ENCODE data around the gene SLC66A2.

SLC66A2 gene

DNA sequence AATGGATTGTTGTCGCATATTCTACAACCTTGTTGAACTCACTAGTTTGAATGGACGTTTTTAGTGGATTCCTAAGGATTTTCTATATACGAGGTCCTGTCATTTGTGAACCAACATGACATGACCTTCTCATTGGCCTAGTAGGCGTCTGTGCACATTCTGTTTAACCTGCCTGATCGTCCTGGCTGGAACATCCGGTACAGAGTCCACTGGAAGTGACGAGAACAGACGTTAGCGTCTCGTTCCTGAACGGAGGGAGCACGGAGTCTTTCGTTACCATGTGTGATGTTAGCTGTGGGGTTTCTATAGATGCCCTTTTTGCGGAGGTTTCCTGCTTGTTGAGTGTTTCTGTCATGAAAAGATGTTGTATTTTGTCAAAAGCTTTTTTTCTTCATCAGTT is 61.9 kb downstream of the SLC66A2 start:
- TF ChIP-seq, protein P1, sequence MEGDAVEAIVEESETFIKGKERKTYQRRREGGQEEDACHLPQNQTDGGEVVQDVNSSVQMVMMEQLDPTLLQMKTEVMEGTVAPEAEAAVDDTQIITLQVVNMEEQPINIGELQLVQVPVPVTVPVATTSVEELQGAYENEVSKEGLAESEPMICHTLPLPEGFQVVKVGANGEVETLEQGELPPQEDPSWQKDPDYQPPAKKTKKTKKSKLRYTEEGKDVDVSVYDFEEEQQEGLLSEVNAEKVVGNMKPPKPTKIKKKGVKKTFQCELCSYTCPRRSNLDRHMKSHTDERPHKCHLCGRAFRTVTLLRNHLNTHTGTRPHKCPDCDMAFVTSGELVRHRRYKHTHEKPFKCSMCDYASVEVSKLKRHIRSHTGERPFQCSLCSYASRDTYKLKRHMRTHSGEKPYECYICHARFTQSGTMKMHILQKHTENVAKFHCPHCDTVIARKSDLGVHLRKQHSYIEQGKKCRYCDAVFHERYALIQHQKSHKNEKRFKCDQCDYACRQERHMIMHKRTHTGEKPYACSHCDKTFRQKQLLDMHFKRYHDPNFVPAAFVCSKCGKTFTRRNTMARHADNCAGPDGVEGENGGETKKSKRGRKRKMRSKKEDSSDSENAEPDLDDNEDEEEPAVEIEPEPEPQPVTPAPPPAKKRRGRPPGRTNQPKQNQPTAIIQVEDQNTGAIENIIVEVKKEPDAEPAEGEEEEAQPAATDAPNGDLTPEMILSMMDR (IDR thresholded peaks at IDR 0.05; ENCODE audit: control insufficient read depth, extremely low read depth, insufficient read depth), result no peak
- DNase-seq (ENCODE audit: low read depth), result no peak
- H3K4me3 ChIP-seq (ENCODE audit: low read depth, low read length), result no peak overlapping the region

DNA sequence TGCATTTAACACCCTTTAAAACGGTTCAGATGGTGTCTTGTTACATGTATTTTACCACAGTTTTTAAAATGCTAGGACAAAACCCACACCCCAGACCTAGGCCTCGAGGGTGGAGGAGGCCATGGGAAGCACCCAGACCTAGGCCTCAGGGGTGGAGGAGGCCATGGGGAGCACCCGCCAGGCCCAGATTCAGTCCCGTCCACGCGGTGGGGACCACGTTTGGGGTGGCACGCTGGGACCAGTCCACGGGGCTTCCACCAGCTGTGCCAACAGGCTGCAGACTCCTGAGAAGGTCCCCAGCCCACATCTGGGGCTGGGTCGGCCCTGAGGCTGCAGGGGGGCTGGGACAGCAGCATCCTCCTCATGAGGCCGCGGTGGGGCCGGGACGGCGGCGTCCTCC is 63.4 kb downstream of the SLC66A2 start:
- TF ChIP-seq, protein P1 (IDR thresholded peaks at IDR 0.05; ENCODE audit: control insufficient read depth, extremely low read depth, insufficient read depth), result no peak

DNA sequence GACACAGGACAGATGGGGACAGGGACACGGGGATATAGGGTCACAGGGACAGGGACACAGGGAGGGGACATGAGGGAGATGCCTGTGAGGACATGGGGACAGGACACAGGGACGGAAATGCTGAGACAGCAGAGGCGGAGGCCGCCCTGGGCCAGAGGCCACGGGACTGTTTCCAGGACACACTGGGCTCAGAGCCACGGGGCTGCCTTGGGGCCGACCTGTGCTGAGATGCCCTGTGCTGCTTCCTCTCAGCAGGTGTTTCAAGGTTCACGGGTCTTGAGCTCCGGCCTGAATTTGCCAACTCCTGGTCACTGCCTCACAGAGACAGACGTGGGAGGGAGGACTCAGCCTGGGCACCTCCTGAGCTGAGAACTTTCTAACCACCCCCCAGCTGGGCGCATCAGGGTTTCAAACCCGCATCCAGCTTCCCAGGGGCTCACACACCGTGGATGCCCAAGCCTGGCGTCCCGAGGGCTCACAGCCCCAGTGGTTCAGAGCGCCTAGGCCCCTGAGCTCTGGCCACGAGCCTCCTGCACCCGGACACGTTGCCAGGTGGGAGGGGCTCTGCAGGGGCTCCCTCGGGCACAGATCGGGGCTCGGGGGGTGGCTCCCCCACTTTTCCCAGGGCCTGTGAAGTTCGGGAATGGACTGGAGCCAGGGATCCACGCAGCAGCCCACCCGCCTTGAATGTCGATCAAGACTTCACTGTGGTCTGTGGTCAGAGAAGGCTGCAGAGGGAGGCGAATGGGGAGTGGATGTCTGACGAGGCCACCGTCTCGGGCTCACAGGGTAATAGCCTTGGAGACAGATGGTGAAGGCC is 64.1 kb downstream of the SLC66A2 start:
- DNase-seq (ENCODE audit: low read depth), result peak; percentile 30
- TF ChIP-seq, protein P1 (IDR thresholded peaks at IDR 0.05; ENCODE audit: control insufficient read depth, extremely low read depth, insufficient read depth), result no peak
- H3K4me3 ChIP-seq (ENCODE audit: low read depth, low read length), result no peak overlapping the region

More for the DNA sequence above, 63.4 kb downstream of the SLC66A2 start:
- DNase-seq (ENCODE audit: low read depth), result no peak
- H3K4me3 ChIP-seq (ENCODE audit: low read depth, low read length), result no peak overlapping the region

GRCh38 chr18:79884963-79885728 is 66.3 kb downstream of the SLC66A2 start:
- no peak overlapping the region for H3K4me3 ChIP-seq (ENCODE audit: low read depth, low read length)
- DNase-seq (ENCODE audit: low read depth), result no peak
- TF ChIP-seq, protein P1 (IDR thresholded peaks at IDR 0.05; ENCODE audit: control insufficient read depth, extremely low read depth, insufficient read depth), result no peak

DNA sequence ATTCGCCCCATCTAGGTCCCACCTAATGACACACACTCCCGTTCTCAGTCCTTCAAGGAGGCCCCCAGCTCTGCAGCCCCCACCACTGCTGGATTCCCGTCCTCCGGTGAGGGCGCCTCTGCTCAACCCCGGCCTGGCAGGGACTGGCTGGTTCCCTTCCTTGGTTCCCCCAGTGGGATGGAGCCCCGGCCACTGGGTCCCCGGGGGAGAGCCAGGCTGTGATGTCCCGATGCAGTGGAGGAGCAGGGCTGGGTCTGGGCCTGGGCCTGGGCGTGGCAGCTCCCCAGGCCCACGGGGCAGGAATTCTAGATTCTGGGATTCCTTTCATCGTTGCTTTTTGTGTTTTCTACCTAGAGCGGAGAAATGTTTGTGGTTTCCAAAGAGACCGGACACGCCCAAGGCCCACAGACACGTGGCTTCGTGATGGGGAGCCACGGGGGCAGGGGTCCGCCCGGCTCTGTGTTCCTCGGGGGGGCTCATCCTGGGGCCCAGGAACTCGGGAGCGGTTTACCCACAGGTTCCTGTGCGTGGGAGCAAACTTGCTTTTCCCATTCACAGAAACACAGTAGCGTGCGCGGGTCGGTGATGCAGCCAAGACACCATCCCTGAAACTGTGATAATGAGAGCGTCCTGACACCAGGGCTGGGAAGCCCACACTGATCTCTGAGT is 67.0 kb downstream of the SLC66A2 start:
- H3K4me3 ChIP-seq (ENCODE audit: low read depth, low read length), result no peak overlapping the region
- TF ChIP-seq, protein P1 (IDR thresholded peaks at IDR 0.05; ENCODE audit: control insufficient read depth, extremely low read depth, insufficient read depth), result no peak

GRCh38 chr18:79883461-79884293 is 67.8 kb downstream of the SLC66A2 start:
- H3K4me3 ChIP-seq (ENCODE audit: low read depth, low read length), result no peak overlapping the region
- DNase-seq (ENCODE audit: low read depth), result no peak
- TF ChIP-seq, protein P1 (IDR thresholded peaks at IDR 0.05; ENCODE audit: control insufficient read depth, extremely low read depth, insufficient read depth), result no peak

More for the DNA sequence above, 67.0 kb downstream of the SLC66A2 start:
- DNase-seq (ENCODE audit: low read depth), result no peak
